Trophoblast cell (in vitro differentiated cells and primary cell): ENCODE data around the gene VDAC1.

Source experiments
- DNase-seq, 2 donors: peaks; one replicate each; pipeline ENCODE4 v3.0.0-alpha.2; 2016
- H2AFZ ChIP-seq: 2 replicates; pipeline ENCODE4 v1.6.1; 2013; ENCODE audit warnings: low read length, moderate library complexity, mild to moderate bottlenecking; ENCODE audit not compliant: insufficient read depth, poor library complexity
- H2AK5ac ChIP-seq: 2 replicates; pipeline ENCODE4 v1.6.1; 2013; ENCODE audit warnings: mild to moderate bottlenecking, low read length
- H2BK120ac ChIP-seq: 2 replicates; pipeline ENCODE4 v1.6.1; 2013; ENCODE audit warnings: low read length, mild to moderate bottlenecking, moderate library complexity; ENCODE audit not compliant: insufficient read depth, poor library complexity
- H2BK12ac ChIP-seq: 2 replicates; pipeline ENCODE4 v1.6.1; 2013; ENCODE audit warnings: mild to moderate bottlenecking, low read length, moderate library complexity
- H2BK5ac ChIP-seq: 2 replicates; pipeline ENCODE4 v1.6.1; 2013; ENCODE audit warnings: low read length, low read depth, moderate library complexity, mild to moderate bottlenecking; ENCODE audit not compliant: poor library complexity
- H3K14ac ChIP-seq: 2 replicates; pipeline ENCODE4 v1.6.1; 2013; ENCODE audit warnings: mild to moderate bottlenecking, low read length
- H3K18ac ChIP-seq: 2 replicates; pipeline ENCODE4 v1.6.1; 2013; ENCODE audit warnings: mild to moderate bottlenecking, low read length
- H3K23ac ChIP-seq: 2 replicates; pipeline ENCODE4 v1.6.1; 2013; ENCODE audit warnings: low read length
- H3K27ac ChIP-seq: 2 replicates; pipeline ENCODE4 v1.5.1; 2013; ENCODE audit warnings: low read depth, mild to moderate bottlenecking, inconsistent platforms, low read length, moderate library complexity
- H3K27me3 ChIP-seq: 2 replicates; pipeline ENCODE4 v1.6.1; 2013; ENCODE audit warnings: inconsistent platforms, mild to moderate bottlenecking, low read length, moderate library complexity; ENCODE audit not compliant: insufficient read depth
- H3K36me3 ChIP-seq, 2 experiments: 1 replicate in 1 of 2; 2 replicates in 1 of 2; pipeline ENCODE4 v1.6.1; 2013; ENCODE audit warnings: low read length in 2 of 2, mild to moderate bottlenecking in 2 of 2, moderate library complexity in 1 of 2; ENCODE audit not compliant: insufficient read depth in 2 of 2, control insufficient read depth in 1 of 2
- H3K4ac ChIP-seq: 2 replicates; pipeline ENCODE4 v1.6.1; 2013; ENCODE audit warnings: low read depth, mild to moderate bottlenecking, low read length, moderate library complexity
- H3K4me1 ChIP-seq, 2 experiments: 1 replicate in 1 of 2; 2 replicates in 1 of 2; pipeline ENCODE4 v1.6.1; 2013; ENCODE audit warnings: low read length in 2 of 2, mild to moderate bottlenecking in 2 of 2, moderate library complexity in 1 of 2; ENCODE audit not compliant: insufficient read depth in 2 of 2, control insufficient read depth in 1 of 2
- H3K4me2 ChIP-seq: 2 replicates; pipeline ENCODE4 v1.6.1; 2013; ENCODE audit warnings: inconsistent platforms, mild to moderate bottlenecking, low read length, moderate library complexity
- H3K4me3 ChIP-seq: 2 replicates; pipeline ENCODE4 v1.5.1; 2013; ENCODE audit warnings: mild to moderate bottlenecking, low read depth, low read length, inconsistent platforms
- H3K79me1 ChIP-seq: one replicate; pipeline ENCODE4 v1.6.1; 2013; ENCODE audit warnings: low read length
- H3K79me2 ChIP-seq: 2 replicates; pipeline ENCODE4 v1.6.1; 2013; ENCODE audit warnings: low read length, mild to moderate bottlenecking; ENCODE audit not compliant: control insufficient read depth, insufficient read depth, poor library complexity
- H3K9ac ChIP-seq: 2 replicates; pipeline ENCODE4 v1.6.1; 2013; ENCODE audit warnings: mild to moderate bottlenecking, low read length
- H3K9me3 ChIP-seq: 2 replicates; pipeline ENCODE4 v1.6.1; 2013; ENCODE audit warnings: low read depth, mild to moderate bottlenecking, control low read depth, inconsistent platforms, low read length; ENCODE audit not compliant: insufficient read depth
- H4K12ac ChIP-seq: 2 replicates; pipeline ENCODE4 v1.6.1; 2013; ENCODE audit warnings: low read depth, mild to moderate bottlenecking, low read length, moderate library complexity
- H4K8ac ChIP-seq: 2 replicates; pipeline ENCODE4 v1.6.1; 2013; ENCODE audit warnings: low read depth, mild to moderate bottlenecking, low read length, moderate library complexity
- H4K91ac ChIP-seq: one replicate; pipeline ENCODE4 v1.6.1; 2013; ENCODE audit warnings: low read depth, mild to moderate bottlenecking, low read length, moderate library complexity
- WGBS: extraction: QIAGEN DNeasy Blood & Tissue Kit; methylation state at CpG from one replicate; pipeline ENCODE4 v1.1.7; 2013; ENCODE audit warnings: missing lambda C conversion rate; ENCODE audit not compliant: insufficient read length, insufficient coverage; ENCODE audit errors: extremely low coverage; 5-methylcytosine and 5-hydroxymethylcytosine counted together

The VDAC1 gene

DNA sequence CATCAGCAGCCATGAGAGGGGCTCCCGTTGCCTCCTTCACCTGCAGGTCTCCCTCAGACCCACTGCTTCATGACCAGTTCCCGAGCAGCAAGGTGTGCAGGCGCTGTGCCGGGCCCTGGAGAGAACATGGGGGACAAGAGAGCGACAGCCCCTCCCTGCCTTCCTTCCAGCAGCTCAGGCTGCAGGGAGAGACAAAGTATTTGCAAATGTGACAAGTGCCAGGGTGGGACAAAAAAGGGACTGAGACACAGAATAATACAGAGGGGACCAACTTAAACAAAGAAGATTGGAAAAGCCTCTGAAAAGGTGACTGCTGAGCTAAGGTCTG lies 22.5 kb upstream of the VDAC1 start:
- Histone ChIP-seq H3K9me3 (no peaks in the 10 kb centered on the region), H3K4me1 (no peaks in the 10 kb centered on the region), H3K79me2 (no peaks in the 10 kb centered on the region), H3K18ac (no peak overlapping the region), H4K8ac (no peak overlapping the region), H3K27me3 (no peaks in the 10 kb centered on the region), H3K79me1 (no peaks in the 10 kb centered on the region), H2AK5ac (no peak overlapping the region), H2AFZ (no peak overlapping the region), H3K4me2 (no peak overlapping the region), H2BK5ac (no peak overlapping the region), H3K4ac (no peak overlapping the region), H3K23ac (no peak overlapping the region), H3K9ac (no peak overlapping the region), H3K36me3 (no peaks in the 10 kb centered on the region), H3K4me3 (no peak overlapping the region), H2BK120ac (no peak overlapping the region), H4K12ac (no peak overlapping the region), H3K27ac (no peak overlapping the region), H4K91ac (no peak overlapping the region), H3K14ac (no peak overlapping the region), H2BK12ac (no peak overlapping the region)
- DNase-seq = no peak
- no CpG with 5 or more reads among the region's 5 CpGs for WGBS

- Histone ChIP-seq H2AK5ac (no peak overlapping the region), H3K4me2 (no peak overlapping the region), H3K79me1 (no peaks in the 10 kb centered on the region), H3K23ac (no peak overlapping the region), H2BK5ac (no peak overlapping the region), H3K4me1 (no peaks in the 10 kb centered on the region), H3K14ac (no peak overlapping the region), H3K9me3 (no peaks in the 10 kb centered on the region), H3K27me3 (no peaks in the 10 kb centered on the region), H3K4ac (no peak overlapping the region), H3K27ac (no peak overlapping the region), H3K79me2 (no peaks in the 10 kb centered on the region), H4K12ac (no peak overlapping the region), H3K9ac (no peak overlapping the region), H4K91ac (no peak overlapping the region), H2AFZ (no peak overlapping the region), H4K8ac (no peak overlapping the region), H3K4me3 (no peak overlapping the region), H2BK12ac (no peak overlapping the region), H3K36me3 (no peaks in the 10 kb centered on the region), H3K18ac (no peak overlapping the region), H2BK120ac (no peak overlapping the region)
- WGBS = no CpG with 5 or more reads among the region's 6 CpGs
- DNase-seq = peak in 1 of 2 donors; percentile 46
These were observed 21.9 kb upstream of the VDAC1 start for GRCh38 chr5:134026521-134027287.

DNA sequence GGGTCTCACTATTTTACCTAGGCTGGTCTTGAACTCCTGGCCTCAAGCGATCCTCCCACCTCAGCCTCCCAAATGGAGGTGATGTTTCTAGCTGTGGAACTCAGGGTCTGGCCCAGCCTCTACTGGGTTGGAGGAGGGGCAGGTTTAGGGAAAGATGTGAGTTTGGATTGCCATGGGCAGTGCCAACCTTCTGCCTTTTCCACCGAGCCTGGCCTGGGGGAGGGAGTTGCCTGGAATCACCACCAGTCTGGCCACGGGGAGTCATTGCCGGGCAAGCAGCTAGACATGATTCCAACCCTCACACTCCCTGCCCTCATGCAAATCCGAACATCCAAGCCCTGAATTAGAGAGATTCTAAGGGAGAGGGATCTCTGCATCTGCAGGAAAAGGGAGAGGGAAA lies 21.0 kb upstream of the VDAC1 start:
- Histone ChIP-seq H2AFZ (no peak overlapping the region), H4K8ac (no peak overlapping the region), H3K79me1 (no peaks in the 10 kb centered on the region), H2BK120ac (no peak overlapping the region), H3K18ac (no peak overlapping the region), H3K9me3 (no peaks in the 10 kb centered on the region), H3K4me1 (no peaks in the 10 kb centered on the region), H3K4me2 (no peak overlapping the region), H3K27ac (no peak overlapping the region), H3K4ac (no peak overlapping the region), H4K12ac (no peak overlapping the region), H2AK5ac (no peak overlapping the region), H2BK12ac (no peak overlapping the region), H3K23ac (no peak overlapping the region), H3K79me2 (no peaks in the 10 kb centered on the region), H4K91ac (no peak overlapping the region), H3K4me3 (no peak overlapping the region), H3K36me3 (no peaks in the 10 kb centered on the region), H3K9ac (no peak overlapping the region), H2BK5ac (no peak overlapping the region), H3K27me3 (no peaks in the 10 kb centered on the region), H3K14ac (no peak overlapping the region)
- DNase-seq = no peak
- no CpG with 5 or more reads among the region's 5 CpGs for WGBS

DNA sequence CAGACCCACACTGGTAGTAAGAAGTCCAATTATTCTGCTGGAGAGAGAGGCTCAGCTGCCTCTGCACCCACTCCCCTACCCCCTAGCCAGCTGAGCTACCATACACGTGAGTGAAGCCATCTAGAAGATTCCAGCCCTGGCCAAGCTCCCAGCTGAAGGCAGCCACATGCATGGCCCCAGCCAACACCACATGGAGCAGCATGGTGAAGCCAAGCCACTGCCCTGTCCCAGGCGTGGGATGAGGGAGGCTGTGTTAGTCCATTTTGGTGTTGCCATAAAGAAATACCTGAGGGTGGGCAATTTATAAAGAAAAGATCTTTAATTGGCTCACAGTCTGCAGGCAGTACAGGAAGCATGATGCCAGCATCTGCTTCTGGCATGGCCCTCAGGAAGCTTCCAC lies 20.0 kb upstream of the VDAC1 start:
- H3K27ac ChIP-seq = no peak overlapping the region
- H3K4me1 ChIP-seq = peaks cover 5% of the 10 kb centered on the region in 2 experiments
- H2BK120ac ChIP-seq = no peak overlapping the region
- H3K4me3 ChIP-seq = no peak overlapping the region
- H2BK5ac ChIP-seq = no peak overlapping the region
- H3K4ac ChIP-seq = no peak overlapping the region
- H2BK12ac ChIP-seq = no peak overlapping the region
- H2AFZ ChIP-seq = no peak overlapping the region
- WGBS = no CpG with 5 or more reads among the region's 2 CpGs
- H3K79me1 ChIP-seq = peaks cover under 1% of the 10 kb centered on the region
- H3K18ac ChIP-seq = no peak overlapping the region
- no peak overlapping the region for H4K8ac ChIP-seq
- no peak overlapping the region for H3K4me2 ChIP-seq
- no peaks in the 10 kb centered on the region for H3K9me3 ChIP-seq
- H2AK5ac ChIP-seq = no peak overlapping the region
- no peak overlapping the region for H4K91ac ChIP-seq
- no peak overlapping the region for H3K14ac ChIP-seq
- H3K79me2 ChIP-seq = no peaks in the 10 kb centered on the region
- H3K9ac ChIP-seq = no peak overlapping the region
- H3K23ac ChIP-seq = no peak overlapping the region
- DNase-seq = no peak
- no peaks in the 10 kb centered on the region for H3K27me3 ChIP-seq
- no peaks in the 10 kb centered on the region for H3K36me3 ChIP-seq
- H4K12ac ChIP-seq = no peak overlapping the region
